ENCODE measurements around the gene HIP1R. TPM values are rescaled to one million over a fixed set of nuclear protein-coding genes. Genes with fewer than 3 reads are reported as not detected.

HIP1R gene
- total RNA-seq = 8.7 and 17.1 TPM in 2 replicates

GRCh38 chr12:122834921-122835749, at the start of gene HIP1R:
Gene HIP1R (plus strand): TSS chr12:122835457. CDS start chr12:122835551, 94 bp downstream.

GRCh38 chr12:122895704-122896636, 60.7 kb downstream of the HIP1R start, which contains the start of gene VPS37B:
Gene VPS37B (minus strand): TSS chr12:122896124. CDS start chr12:122896062, 62 bp downstream.

Other genes starting within 250 kb of the HIP1R start
- gene HCAR2, start 132.1 kb upstream of the HIP1R start, total RNA-seq = not detected in 2 replicates
- gene HCAR3, start 118.6 kb upstream of the HIP1R start, total RNA-seq = not detected in 2 replicates
- gene HCAR1, start 104.6 kb upstream of the HIP1R start, total RNA-seq = 0.17 and 0.85 TPM in 2 replicates
- gene DENR, start 82.6 kb upstream of the HIP1R start, total RNA-seq = 26.3 and 28.7 TPM in 2 replicates
- gene CCDC62, start 60.9 kb upstream of the HIP1R start, total RNA-seq = 0.40 and 0.65 TPM in 2 replicates
- 11.0 and 17.6 TPM in 2 replicates for gene VPS37B, start 60.7 kb downstream of the HIP1R start, total RNA-seq
- gene ABCB9, start 131.0 kb downstream of the HIP1R start, total RNA-seq = 15.1 and 16.4 TPM in 2 replicates
- gene OGFOD2, start 139.8 kb downstream of the HIP1R start, total RNA-seq = 8.7 and 12.4 TPM in 2 replicates
- 97.6 and 98.4 TPM in 2 replicates for gene ARL6IP4, start 145.2 kb downstream of the HIP1R start, total RNA-seq

Data from smooth muscle cell of the pulmonary artery (primary cell).